ENCODE results near the gene DCAF12L2.
"Not testable (repeated sequence)": the region's sequence is repeated elsewhere in the genome, so short reads cannot be mapped to it uniquely, and the experiment has no call there.

Gene DCAF12L2

DNA sequence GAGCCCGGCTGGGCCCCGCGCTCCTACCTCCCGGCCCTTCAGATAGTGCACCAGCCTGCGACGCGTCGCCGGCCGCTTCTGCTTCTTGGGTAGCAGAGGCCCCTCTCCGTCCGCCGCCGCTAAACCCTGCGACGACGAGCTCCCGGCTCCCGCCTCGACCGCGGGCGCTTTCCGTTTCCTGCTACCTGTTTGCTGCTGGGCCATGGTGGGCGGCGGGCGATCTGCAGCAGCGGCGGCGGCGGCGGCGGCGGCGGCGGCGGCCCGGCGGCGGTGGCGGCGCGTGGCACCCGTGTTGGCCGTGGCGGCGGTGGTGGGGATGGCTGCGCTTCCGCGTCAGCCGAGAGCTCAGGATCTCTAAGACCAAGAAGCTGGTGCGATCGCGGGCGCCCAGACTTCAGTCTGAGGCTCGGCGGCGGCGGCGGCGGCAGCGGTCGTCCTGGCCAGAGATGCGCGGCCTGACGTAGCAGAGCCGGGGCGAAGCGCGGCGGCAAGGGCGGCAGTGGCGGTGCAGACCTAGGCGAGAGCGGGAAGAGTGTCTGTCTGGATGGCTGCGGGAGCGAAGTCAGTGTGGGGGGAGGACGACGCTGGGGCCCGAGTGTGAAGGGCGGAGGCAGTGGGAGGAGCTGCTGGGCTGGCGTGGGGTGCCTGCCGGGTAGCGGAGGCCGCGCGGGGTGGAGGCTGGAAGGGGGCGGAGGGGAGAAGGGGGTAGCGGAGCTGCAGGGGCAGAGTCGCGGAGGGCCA, at the start of gene DCAF12L2:
TSS of gene DCAF12L2 (minus strand) at position 569 of the 741 bp plus-strand sequence. CDS start at position 204, 365 bp downstream.
- DNase-seq, result no peak

DNA sequence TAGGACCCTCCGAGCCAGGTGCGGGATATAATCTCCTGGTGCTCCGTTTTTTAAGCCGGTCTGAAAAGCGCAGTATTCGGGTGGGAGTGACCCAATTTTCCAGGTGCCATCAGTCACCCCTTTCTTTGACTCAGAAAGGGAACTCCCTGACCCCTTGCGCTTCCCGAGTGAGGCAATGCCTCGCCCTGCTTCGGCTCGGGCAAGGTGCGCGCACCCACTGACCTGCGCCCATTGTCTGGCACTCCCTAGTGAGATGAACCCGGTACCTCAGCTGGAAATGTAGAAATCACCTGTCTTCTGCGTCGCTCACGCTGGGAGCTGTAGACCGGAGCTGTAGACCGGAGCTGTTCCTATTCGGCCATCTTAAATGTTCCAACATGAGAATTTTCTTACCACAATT, 24.8 kb upstream of the DCAF12L2 start:
- DNase-seq, result not testable (repeated sequence)

DNA sequence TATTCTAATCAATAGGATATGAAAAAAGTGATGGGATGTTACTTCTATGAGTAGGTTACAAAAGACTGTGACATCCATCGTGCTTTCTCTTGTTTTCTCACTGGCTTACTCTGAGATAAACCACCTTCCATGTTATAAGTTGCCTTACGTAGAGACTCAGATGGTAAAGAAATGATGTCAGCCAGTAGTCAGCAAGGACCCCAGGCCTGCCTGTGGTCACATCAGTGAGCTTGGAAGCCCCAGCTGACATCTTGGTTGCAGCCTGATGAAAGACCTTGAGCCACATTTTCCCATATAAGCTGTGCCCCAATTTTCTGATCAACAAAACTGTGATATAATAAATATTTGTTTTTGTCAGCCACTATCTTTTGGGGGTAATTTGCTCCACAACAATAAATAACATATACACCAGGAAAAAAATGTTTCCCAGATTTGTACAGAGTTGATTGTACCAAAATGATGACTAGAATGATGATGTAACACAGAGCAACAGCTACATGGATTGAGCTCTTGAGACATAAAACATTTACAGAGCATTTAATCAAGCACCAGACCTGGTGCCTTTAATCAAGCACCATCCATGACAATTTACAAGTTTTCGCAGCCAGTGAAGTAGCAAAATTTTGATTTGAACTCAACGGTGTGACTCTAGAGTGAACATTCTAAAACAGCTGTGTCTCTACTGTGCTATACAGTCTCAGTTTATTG, 11.2 kb upstream of the DCAF12L2 start:
- DNase-seq, result no peak

DNA sequence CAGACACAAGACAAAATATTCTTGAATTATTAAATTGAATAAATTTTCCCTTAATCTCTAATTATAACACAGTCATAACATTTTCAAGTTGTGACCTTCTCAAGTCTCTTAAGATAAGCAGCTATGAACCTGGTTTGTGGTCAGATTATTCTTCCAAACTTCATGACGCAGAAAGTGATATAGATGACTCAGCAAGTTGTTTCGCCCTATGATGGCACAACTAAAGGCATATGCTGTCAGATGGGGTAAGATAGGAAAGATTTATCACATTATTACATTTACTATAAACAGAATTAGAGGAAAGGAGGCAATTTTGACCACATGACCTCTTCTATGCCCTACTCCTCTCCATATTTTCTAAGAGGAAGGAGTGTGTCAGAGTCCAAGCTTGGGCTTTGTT, 4.6 kb upstream of the DCAF12L2 start:
- no peak for DNase-seq

DNA sequence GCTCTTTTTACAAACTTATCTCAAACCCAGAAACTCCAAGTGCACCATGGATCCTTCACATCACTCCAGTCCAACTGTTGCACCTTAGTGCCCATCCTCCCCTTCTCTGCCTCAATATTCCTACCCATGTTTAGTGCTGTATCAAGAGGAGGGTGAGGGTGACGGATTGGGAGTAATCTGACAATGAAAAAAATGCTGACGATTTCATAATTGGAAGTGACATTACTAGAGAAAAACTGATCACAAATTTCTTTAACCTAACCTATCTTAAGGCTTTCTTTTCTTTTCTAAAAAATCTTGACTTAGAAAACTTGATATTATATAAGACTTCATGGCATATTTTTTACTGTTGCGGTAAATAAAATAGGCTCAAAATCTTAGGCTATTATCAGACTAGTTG, 1.5 kb upstream of the DCAF12L2 start:
- DNase-seq, result no peak

DNA sequence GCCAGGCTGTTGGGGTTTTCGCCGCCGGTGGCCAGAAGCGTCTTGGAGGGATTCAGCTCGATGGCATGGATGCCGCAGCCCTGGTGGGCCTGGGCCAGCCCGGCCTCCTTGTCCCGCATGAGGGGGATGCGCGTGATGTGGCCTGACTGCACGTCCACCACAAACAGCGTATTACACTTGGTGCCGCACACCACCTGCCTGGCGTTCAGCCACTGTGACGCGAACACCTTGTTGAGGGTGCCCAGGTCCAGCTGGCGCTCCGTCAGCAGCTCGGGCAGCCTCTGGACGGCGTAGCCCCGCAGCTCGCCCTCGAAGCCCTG, 728 bp downstream of the DCAF12L2 start:
- DNase-seq, result no peak

DNA sequence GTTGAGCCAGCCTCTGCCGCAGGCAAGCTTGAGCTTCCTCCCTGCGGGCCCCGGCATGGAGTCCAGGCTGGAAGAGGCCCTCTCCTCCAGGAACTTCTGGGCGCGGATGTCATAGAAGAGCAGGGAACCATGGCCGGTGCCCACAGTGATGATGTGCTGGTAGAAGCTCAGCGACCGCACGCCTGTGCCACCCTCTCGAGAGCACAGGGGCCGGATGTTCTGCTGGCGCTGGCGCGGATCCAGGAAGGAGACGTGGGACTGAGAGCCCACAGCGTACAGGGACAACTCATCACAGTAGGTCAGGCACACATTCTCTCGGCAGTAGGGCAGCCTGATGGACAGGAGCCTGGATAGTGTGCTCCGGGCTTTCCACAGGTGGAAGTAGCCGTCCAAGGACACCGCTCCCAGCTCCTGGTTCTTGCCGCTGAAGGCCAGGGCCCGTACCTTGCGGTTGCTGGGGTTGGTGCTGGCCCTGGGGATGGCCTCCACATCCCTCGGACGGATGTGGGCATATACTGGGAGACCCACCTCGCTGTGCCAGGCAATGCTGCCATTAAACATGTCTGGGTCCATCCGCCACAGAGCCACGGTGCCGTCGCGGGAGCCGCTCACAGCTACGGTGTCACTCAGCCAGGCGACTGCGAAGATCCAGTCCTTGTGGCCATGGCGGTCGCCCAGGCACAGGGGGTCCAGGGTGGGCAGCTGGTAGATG, 1.2 kb downstream of the DCAF12L2 start:
- no peak for DNase-seq

DNA sequence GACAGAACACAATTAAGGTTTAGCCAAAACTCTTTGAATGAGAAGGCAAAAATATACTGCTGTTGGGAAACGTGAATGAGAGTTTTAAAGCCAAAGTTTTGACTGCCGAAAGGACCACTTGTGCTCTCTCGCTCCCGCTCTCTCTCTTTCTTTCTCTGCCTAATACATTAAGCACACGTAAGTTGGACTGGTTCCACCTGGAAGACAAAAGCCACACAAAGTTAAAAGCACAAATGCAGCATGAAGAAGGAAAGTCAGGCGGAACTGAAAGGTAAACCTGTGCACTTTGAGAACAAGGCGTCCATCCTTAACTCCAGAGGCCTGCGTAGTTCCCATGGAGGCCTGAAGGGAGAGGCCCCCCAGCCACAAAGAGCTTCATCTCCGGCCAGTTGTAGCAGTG, 1.9 kb downstream of the DCAF12L2 start:
- no peak for DNase-seq

DNA sequence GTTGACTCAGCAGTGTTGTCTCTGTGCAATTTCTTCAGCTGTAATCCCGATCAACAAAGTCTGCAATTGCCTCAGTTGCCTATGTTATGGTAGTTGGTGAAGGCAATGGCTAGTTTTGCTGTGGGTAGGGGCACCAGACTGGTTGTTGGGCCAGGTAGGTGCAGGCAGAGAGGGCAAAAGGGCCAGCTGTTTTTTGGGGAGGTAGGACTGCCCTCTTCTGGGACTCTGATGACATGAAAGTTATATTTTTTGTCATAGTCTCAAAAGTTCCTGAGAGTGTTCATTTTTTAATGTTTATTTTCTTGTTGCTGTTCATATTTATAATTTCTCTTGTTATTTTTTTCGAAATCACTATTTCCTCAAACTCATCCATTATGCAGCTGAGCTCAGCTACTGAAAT, 25.1 kb downstream of the DCAF12L2 start:
- no peak for DNase-seq

DNA sequence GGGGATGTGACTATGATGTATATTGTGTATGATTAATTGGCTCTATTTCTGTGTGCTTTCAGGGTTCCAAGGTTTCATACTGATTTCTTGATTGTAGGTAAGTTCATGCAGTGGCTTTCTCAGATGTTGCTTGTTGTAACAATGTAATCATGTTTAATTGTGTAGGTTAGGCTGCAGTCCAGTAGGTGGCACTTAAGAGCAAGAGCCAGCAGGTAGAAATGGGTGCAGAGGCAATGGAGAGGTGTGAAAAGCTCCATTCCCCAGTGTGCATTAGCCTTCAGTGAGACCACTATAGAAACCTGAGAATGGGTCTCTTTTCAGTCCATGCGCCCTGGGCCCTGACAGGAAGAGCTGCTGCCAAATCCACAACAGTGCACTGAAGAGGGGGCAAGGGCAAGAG, 28.2 kb downstream of the DCAF12L2 start:
- no peak for DNase-seq

DNA sequence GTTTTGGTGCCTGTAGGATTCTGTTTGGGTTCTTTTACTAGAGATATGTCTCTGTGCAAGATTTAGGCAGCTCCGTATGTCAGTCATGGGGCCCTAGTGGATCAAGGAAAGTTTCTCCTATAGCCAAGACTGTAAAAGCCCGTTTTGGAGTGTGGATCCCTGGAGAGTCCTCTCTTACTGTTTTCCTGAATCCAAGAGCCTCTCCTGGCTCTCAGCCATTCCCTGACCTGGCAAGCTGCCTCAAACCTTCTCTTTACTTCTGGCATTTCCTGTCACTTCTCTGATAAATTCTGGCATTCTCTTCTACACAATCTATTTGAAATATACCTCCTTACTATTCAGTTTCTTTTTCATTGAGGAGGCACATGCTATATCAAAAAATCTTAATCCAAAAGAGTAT, 41.4 kb downstream of the DCAF12L2 start:
- DNase-seq, result no peak
